Peyer's patch (tissue), 4 donors: ENCODE measurements around the gene FAM3C.

Source experiments
- CTCF ChIP-seq, 6 experiments: fragments of 450-650 bp in 4 of 6; fragments of 200-600 bp in 2 of 6; sonication (generic) in 1 of 6; IDR thresholded peaks; one replicate each; pipeline ENCODE4 v1.5.1; 2017 to 2019; ENCODE audit warnings: antibody characterized with exemption in 6 of 6, mild to moderate bottlenecking in 3 of 6, moderate library complexity in 1 of 6
- POLR2A ChIP-seq, 2 donors: fragments of 450-650 bp; IDR thresholded peaks; one replicate each; pipeline ENCODE4 v1.5.1; 2017; ENCODE audit warnings: antibody characterized with exemption in 2 of 2, mild to moderate bottlenecking in 2 of 2, moderate library complexity in 2 of 2

DNA sequence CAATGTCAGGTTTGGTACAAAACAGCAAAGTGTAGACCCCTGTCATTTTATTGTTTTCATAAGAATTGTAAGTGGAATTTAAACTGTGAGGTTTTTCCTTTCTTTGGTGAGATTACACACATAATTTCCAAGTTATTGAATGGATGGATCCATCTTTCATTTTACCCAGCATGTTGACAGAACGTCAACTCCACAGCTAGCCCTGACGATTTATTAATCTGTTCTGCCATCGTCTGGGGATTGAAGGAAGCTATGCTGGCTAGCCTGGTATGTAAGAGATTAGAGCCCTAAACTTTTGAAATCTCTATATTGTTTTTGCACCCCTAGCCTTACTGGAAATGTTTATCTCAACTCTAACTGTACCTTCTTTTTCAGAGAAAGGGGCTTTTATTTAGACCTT is 58.7 kb downstream of the FAM3C start:
- TF ChIP-seq CTCF (IDR thresholded peaks at IDR 0.05) (peak in 3 of 6 experiments; percentile 15 to 35 (median 16)), POLR2A (IDR thresholded peaks at IDR 0.05) (no peak)
